Lung (tissue), 12 donors: ENCODE measurements around the gene DDX21. TPM values are rescaled to one million over a fixed set of nuclear protein-coding genes. Genes with fewer than 3 reads are reported as not detected.
A peak's percentile ranks its signal among the peaks of the same experiment; 100 is the strongest.

Experiments
- ATAC-seq: fragments of 200-7000 bp; cut with Tn5 transposase; one replicate; pipeline ENCODE4 v1.9.1; 2020; ENCODE audit warnings: moderate number of reproducible peaks; ENCODE audit not compliant: insufficient read depth, low FRiP score
- DNase-seq, 3 donors: peaks; one replicate each; pipeline ENCODE4 v3.0.0-alpha.2; 2013 to 2017
- H3K27ac ChIP-seq, 2 donors: one replicate each; pipeline ENCODE4 v1.5.1; 2013; ENCODE audit warnings: mild to moderate bottlenecking in 2 of 2, moderate library complexity in 2 of 2, control low read depth in 1 of 2, inconsistent platforms in 1 of 2, low read depth in 1 of 2, low read length in 1 of 2
- H3K27me3 ChIP-seq, 3 donors: one replicate each; pipeline ENCODE4 v1.5.1; 2013; ENCODE audit warnings: low read length in 2 of 3; ENCODE audit not compliant: control insufficient read depth in 3 of 3, insufficient read depth in 3 of 3
- H3K36me3 ChIP-seq, 4 donors: one replicate each; pipeline ENCODE4 v1.5.1; 2013; ENCODE audit warnings: low read length in 4 of 4, mild to moderate bottlenecking in 1 of 4, moderate library complexity in 1 of 4; ENCODE audit not compliant: control insufficient read depth in 4 of 4, insufficient read depth in 4 of 4
- H3K4me1 ChIP-seq, 5 donors: one replicate each; pipeline ENCODE4 v1.5.1; 2013; ENCODE audit warnings: low read length in 5 of 5, mild to moderate bottlenecking in 2 of 5, moderate library complexity in 1 of 5; ENCODE audit not compliant: control insufficient read depth in 5 of 5, insufficient read depth in 5 of 5
- H3K4me3 ChIP-seq: one replicate; pipeline ENCODE4 v1.5.1; 2013; ENCODE audit warnings: mild to moderate bottlenecking, control low read depth, moderate library complexity
- H3K9ac ChIP-seq, 2 donors: one replicate each; pipeline ENCODE4 v1.5.1; 2013; ENCODE audit warnings: low read length in 2 of 2, control low read depth in 1 of 2; ENCODE audit not compliant: insufficient read depth in 1 of 2
- H3K9me3 ChIP-seq, 4 donors: one replicate each; pipeline ENCODE4 v1.5.1; 2013; ENCODE audit warnings: low read length in 3 of 4, mild to moderate bottlenecking in 1 of 4, moderate library complexity in 1 of 4; ENCODE audit not compliant: control insufficient read depth in 4 of 4, insufficient read depth in 3 of 4
- WGBS, 2 donors: extraction: QIAGEN DNeasy Blood & Tissue Kit; methylation state at CpG; one replicate each; pipeline ENCODE4 v1.1.7; 2013; 5-methylcytosine and 5-hydroxymethylcytosine counted together
- polyA plus RNA-seq, 2 donors: library from polyadenylated mRNA; stranded (reverse); fragments of 200-250 nt; gene quantifications; one replicate each; pipeline ENCODE4 v1.2.1, GENCODE V29; 2013
- total RNA-seq, 2 donors: library from RNA; depleted of rRNA in 1 of 2; stranded (reverse); fragments of >200 nt in 1 of 2; gene quantifications; one replicate each; pipeline ENCODE4 v1.2.1, GENCODE V29; 2014 to 2021
- TF ChIP-seq, protein P1 (sequence below): IDR thresholded peaks from 2 replicates; pipeline ENCODE4 v1.5.1; 2012; ENCODE audit warnings: mild to moderate bottlenecking; ENCODE audit errors: control extremely low read depth, extremely low read depth
- donor health status: control.
- donor health status: control.
- donor health status: Bipolar disorder and iron deficiency.
- donor health status: healthy.
- donor health status: DM: yes; HTN: yes; CAD: no.

The DDX21 gene
- total and polyA plus RNA-seq, 4 donors, result 20.6 to 76.6 (median 46.9) TPM

GRCh38 chr10:68988530-68989316, 32.8 kb downstream of the DDX21 start, which contains the start of gene KIFBP:
KIFBP (plus strand) TSS chr10:68988803; CDS start chr10:68988833, 30 bp downstream.
- WGBS, 2 donors, result 0 to 1% methylated on average over 62 of the region's 62 CpGs
- H3K27ac ChIP-seq, result peak within 1 kb of the TSS; percentile 88 to 89

DNA sequence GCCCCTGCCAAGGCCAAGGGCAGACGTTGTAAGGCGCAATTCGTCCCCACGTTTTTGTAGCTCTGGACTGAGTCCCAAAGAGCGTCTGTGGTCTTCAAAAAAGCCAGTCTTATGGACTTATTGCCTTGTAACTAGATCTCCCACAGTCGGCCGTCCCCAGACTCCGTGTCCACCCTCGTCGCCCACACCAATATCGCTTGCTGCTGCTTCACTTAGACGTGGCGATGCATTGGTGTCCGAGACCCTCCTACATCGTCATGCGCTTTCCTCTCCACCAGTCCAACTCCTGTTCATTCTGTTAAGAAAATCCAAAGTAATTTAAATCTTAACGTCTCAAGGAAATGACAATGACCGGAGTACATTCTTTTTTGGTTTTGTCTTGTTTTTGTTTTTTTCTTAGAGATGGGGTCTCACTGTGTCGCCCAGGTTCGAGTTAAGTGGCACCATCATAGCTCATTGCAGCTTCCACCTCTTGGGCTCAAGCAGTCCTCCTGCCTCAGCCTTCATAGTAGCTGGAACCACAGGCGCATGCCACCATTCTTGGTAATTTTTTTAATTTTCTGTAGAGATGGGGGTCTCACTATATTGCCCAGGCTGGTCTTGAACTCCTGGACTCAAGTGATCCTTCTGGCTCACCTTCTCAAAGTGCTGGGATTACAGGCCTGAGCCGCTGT, 33.5 kb downstream of the DDX21 start:
- Histone ChIP-seq H3K4me1 (peaks cover 8 to 26% (median 9%) of the 10 kb centered on the region in 5 donors), H3K27me3 (no peaks in the 10 kb centered on the region), H3K9ac (peak overlapping the region; percentile 65 to 72), H3K36me3 (peaks cover 0 to 9% (median 6%) of the 10 kb centered on the region in 4 donors), H3K27ac (peak overlapping the region; percentile 88 to 89), H3K4me3 (peak overlapping the region; percentile 99), H3K9me3 (no peaks in the 10 kb centered on the region)
- WGBS, 2 donors, result 18 to 24% methylated on average over 18 to 22 of the region's 22 CpGs
- peak in 2 of 3 donors; percentile 33 to 44 for DNase-seq
- ATAC-seq, result no peak
- TF ChIP-seq, protein P1, sequence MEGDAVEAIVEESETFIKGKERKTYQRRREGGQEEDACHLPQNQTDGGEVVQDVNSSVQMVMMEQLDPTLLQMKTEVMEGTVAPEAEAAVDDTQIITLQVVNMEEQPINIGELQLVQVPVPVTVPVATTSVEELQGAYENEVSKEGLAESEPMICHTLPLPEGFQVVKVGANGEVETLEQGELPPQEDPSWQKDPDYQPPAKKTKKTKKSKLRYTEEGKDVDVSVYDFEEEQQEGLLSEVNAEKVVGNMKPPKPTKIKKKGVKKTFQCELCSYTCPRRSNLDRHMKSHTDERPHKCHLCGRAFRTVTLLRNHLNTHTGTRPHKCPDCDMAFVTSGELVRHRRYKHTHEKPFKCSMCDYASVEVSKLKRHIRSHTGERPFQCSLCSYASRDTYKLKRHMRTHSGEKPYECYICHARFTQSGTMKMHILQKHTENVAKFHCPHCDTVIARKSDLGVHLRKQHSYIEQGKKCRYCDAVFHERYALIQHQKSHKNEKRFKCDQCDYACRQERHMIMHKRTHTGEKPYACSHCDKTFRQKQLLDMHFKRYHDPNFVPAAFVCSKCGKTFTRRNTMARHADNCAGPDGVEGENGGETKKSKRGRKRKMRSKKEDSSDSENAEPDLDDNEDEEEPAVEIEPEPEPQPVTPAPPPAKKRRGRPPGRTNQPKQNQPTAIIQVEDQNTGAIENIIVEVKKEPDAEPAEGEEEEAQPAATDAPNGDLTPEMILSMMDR, result no peak

More at GRCh38 chr10:68988530-68989316, 32.8 kb downstream of the DDX21 start, which contains the start of gene KIFBP:
- TF ChIP-seq, protein P1, result peak; percentile 26
- Histone ChIP-seq H3K36me3 (peaks cover 0 to 13% (median 6%) of the 10 kb centered on the region in 4 donors), H3K9me3 (no peaks in the 10 kb centered on the region), H3K4me3 (peak within 1 kb of the TSS; percentile 99), H3K4me1 (peaks cover 8 to 26% (median 9%) of the 10 kb centered on the region in 5 donors), H3K27me3 (no peaks in the 10 kb centered on the region), H3K9ac (peak within 1 kb of the TSS; percentile 72 to 77)
- ATAC-seq (peak; percentile 97), DNase-seq (peak; percentile 96 to 99 (median 98))

GRCh38 chr10:68992636-68993440, 36.9 kb downstream of the DDX21 start:
- no peak overlapping the region for H3K4me3 ChIP-seq
- ATAC-seq (no peak), DNase-seq (no peak)
- H3K27me3 ChIP-seq, result no peaks in the 10 kb centered on the region
- H3K9me3 ChIP-seq, result no peaks in the 10 kb centered on the region
- whole genome bisulfite sequencing, 2 donors, result 44 to 62% methylated on average over 2 of the region's 2 CpGs
- H3K27ac ChIP-seq, result peak overlapping the region; percentile 77 to 95
- no peak overlapping the region for H3K9ac ChIP-seq
- TF ChIP-seq, protein P1, result no peak
- peaks cover 6 to 26% (median 9%) of the 10 kb centered on the region in 5 donors for H3K4me1 ChIP-seq
- H3K36me3 ChIP-seq, result peaks cover 0 to 5% (median 3%) of the 10 kb centered on the region in 4 donors
